Mesenchymal stem cell (in vitro differentiated cells and primary cell): ENCODE measurements around the gene P2RY2.

ENCODE experiments used
- DNase-seq: peaks from one replicate; pipeline ENCODE4 v3.0.0-alpha.2; 2013
- H2AFZ ChIP-seq: one replicate; pipeline ENCODE4 v1.6.1; 2013; ENCODE audit warnings: low read depth, mild to moderate bottlenecking, control low read depth, inconsistent platforms, low read length, moderate library complexity
- H2AK5ac ChIP-seq: 2 replicates; pipeline ENCODE4 v1.6.1; 2013; ENCODE audit warnings: low read length, moderate library complexity, mild to moderate bottlenecking, inconsistent platforms; ENCODE audit not compliant: severe bottlenecking
- H2BK120ac ChIP-seq: one replicate; pipeline ENCODE4 v1.6.1; 2013; ENCODE audit warnings: low read depth, mild to moderate bottlenecking, inconsistent platforms, low read length, moderate library complexity
- H2BK12ac ChIP-seq, 2 experiments: one replicate each; pipeline ENCODE4 v1.6.1; 2013; ENCODE audit warnings: inconsistent platforms in 2 of 2, low read length in 2 of 2, mild to moderate bottlenecking in 2 of 2, moderate library complexity in 2 of 2, control low read depth in 1 of 2
- H2BK15ac ChIP-seq: one replicate; pipeline ENCODE4 v1.6.1; 2013; ENCODE audit warnings: mild to moderate bottlenecking, low read depth, inconsistent platforms; ENCODE audit not compliant: poor library complexity, severe bottlenecking
- H2BK5ac ChIP-seq: 2 replicates; pipeline ENCODE4 v1.6.1; 2013; ENCODE audit warnings: low read depth, mild to moderate bottlenecking, low read length, control low read depth, inconsistent platforms; ENCODE audit not compliant: poor library complexity, severe bottlenecking
- H3K14ac ChIP-seq, 2 experiments: one replicate each; pipeline ENCODE4 v1.6.1; 2013; ENCODE audit warnings: inconsistent platforms in 2 of 2, low read length in 2 of 2, control low read depth in 1 of 2, mild to moderate bottlenecking in 1 of 2, moderate library complexity in 1 of 2
- H3K18ac ChIP-seq, 2 experiments: one replicate each; pipeline ENCODE4 v1.6.1; 2013; ENCODE audit warnings: inconsistent platforms in 2 of 2, low read length in 2 of 2, control low read depth in 1 of 2, low read depth in 1 of 2, mild to moderate bottlenecking in 1 of 2
- H3K23ac ChIP-seq, 2 experiments: one replicate each; pipeline ENCODE4 v1.6.1; 2013; ENCODE audit warnings: inconsistent platforms in 2 of 2, low read length in 2 of 2, mild to moderate bottlenecking in 2 of 2, moderate library complexity in 2 of 2, control low read depth in 1 of 2
- H3K27ac ChIP-seq: 2 replicates; pipeline ENCODE4 v1.5.1; 2013; ENCODE audit warnings: mild to moderate bottlenecking, moderate library complexity, low read length, control low read depth, inconsistent platforms; ENCODE audit not compliant: poor library complexity, severe bottlenecking
- H3K27me3 ChIP-seq, 2 experiments: 2 replicates each; pipeline versions ENCODE4 v1.6.1 to v1.7.0; 2013; ENCODE audit warnings: low read length in 2 of 2, mild to moderate bottlenecking in 2 of 2, moderate library complexity in 2 of 2, control low read depth in 1 of 2, inconsistent platforms in 1 of 2; ENCODE audit not compliant: control insufficient read depth in 1 of 2, insufficient read depth in 1 of 2
- H3K36me3 ChIP-seq, 2 experiments: 2 replicates each; pipeline versions ENCODE4 v1.6.1 to v1.7.0; 2013; ENCODE audit warnings: low read length in 2 of 2, control low read depth in 1 of 2, inconsistent platforms in 1 of 2, low read depth in 1 of 2, mild to moderate bottlenecking in 1 of 2; ENCODE audit not compliant: insufficient read depth in 2 of 2, control insufficient read depth in 1 of 2
- H3K4ac ChIP-seq, 2 experiments: one replicate each; pipeline ENCODE4 v1.6.1; 2013; ENCODE audit warnings: inconsistent platforms in 2 of 2, low read length in 2 of 2, mild to moderate bottlenecking in 2 of 2, moderate library complexity in 2 of 2, control low read depth in 1 of 2, low read depth in 1 of 2
- H3K4me1 ChIP-seq: 2 replicates; pipeline ENCODE4 v1.6.1; 2013; ENCODE audit warnings: low read depth, low read length, control low read depth; ENCODE audit not compliant: control insufficient read depth, insufficient read depth
- H3K4me2 ChIP-seq: 2 replicates; pipeline ENCODE4 v1.6.1; 2013; ENCODE audit warnings: low read length, mild to moderate bottlenecking, inconsistent platforms; ENCODE audit not compliant: poor library complexity, severe bottlenecking
- H3K4me3 ChIP-seq, 2 experiments: 2 replicates each; pipeline versions ENCODE4 v1.5.1 to v1.7.0; 2013; ENCODE audit warnings: low read length in 2 of 2, mild to moderate bottlenecking in 2 of 2, control low read depth in 1 of 2, low read depth in 1 of 2; ENCODE audit not compliant: insufficient read depth in 1 of 2
- H3K79me1 ChIP-seq: replicated peaks from 2 replicates; pipeline ENCODE4 v1.6.1; 2013; ENCODE audit warnings: mild to moderate bottlenecking, control low read depth, low read length, inconsistent platforms; ENCODE audit not compliant: poor library complexity, severe bottlenecking
- H3K9ac ChIP-seq: 2 replicates; pipeline ENCODE4 v1.7.0; 2013; ENCODE audit warnings: mild to moderate bottlenecking, low read length, moderate library complexity
- H3K9me3 ChIP-seq: 2 replicates; pipeline ENCODE4 v1.7.0; 2013; ENCODE audit warnings: mild to moderate bottlenecking, low read length; ENCODE audit not compliant: control insufficient read depth
- H4K8ac ChIP-seq: one replicate; pipeline ENCODE4 v1.6.1; 2013; ENCODE audit warnings: inconsistent platforms, mild to moderate bottlenecking, low read length, moderate library complexity
- H4K91ac ChIP-seq: one replicate; pipeline ENCODE4 v1.6.1; 2013; ENCODE audit warnings: mild to moderate bottlenecking, low read length, inconsistent platforms
- WGBS: methylation state at CpG from one replicate; pipeline ENCODE4 v1.1.7; 2013; ENCODE audit warnings: mixed read lengths; 5-methylcytosine and 5-hydroxymethylcytosine counted together

Gene P2RY2

GRCh38 chr11:73257342-73258103, 39.4 kb downstream of the P2RY2 start:
- Histone ChIP-seq H2BK15ac (peak overlapping the region; percentile 88), H3K79me1 (no peaks in the 10 kb centered on the region), H3K27me3 (no peaks in the 10 kb centered on the region), H2BK12ac (peak overlapping the region in 1 of 2 experiments; percentile 57), H3K18ac (peak overlapping the region; percentile 54 to 72), H3K36me3 (no peaks in the 10 kb centered on the region), H3K27ac (peak overlapping the region; percentile 98), H3K9me3 (no peaks in the 10 kb centered on the region), H3K9ac (peak overlapping the region; percentile 89), H2AK5ac (peak overlapping the region; percentile 96), H3K4me3 (peak overlapping the region in 1 of 2 experiments; percentile 33), H3K14ac (no peak overlapping the region), H2AFZ (peak overlapping the region; percentile 1), H3K23ac (no peak overlapping the region), H3K4me1 (peaks cover 29% of the 10 kb centered on the region), H4K8ac (peak overlapping the region; percentile 97), H2BK5ac (peak overlapping the region; percentile 96), H2BK120ac (peak overlapping the region; percentile 94), H3K4ac (peak overlapping the region; percentile 64 to 65), H3K4me2 (peak overlapping the region; percentile 68), H4K91ac (peak overlapping the region; percentile 81)
- 48% methylated on average over 6 of the region's 6 CpGs for WGBS
- peak; percentile 85 for DNase-seq

GRCh38 chr11:73258104-73259035, 40.3 kb downstream of the P2RY2 start:
- H3K9ac ChIP-seq: peak overlapping the region; percentile 89
- H3K14ac ChIP-seq: peak overlapping the region in 1 of 2 experiments; percentile 55
- H2BK12ac ChIP-seq: peak overlapping the region in 1 of 2 experiments; percentile 57
- H3K36me3 ChIP-seq: no peaks in the 10 kb centered on the region
- no peak overlapping the region for H3K4me3 ChIP-seq
- H3K27ac ChIP-seq: peak overlapping the region; percentile 98
- H2AK5ac ChIP-seq: peak overlapping the region; percentile 96
- H3K4ac ChIP-seq: peak overlapping the region in 1 of 2 experiments; percentile 14
- no peaks in the 10 kb centered on the region for H3K9me3 ChIP-seq
- no peaks in the 10 kb centered on the region for H3K79me1 ChIP-seq
- no peak for DNase-seq
- no peak overlapping the region for H3K23ac ChIP-seq
- 94% methylated on average over 7 of the region's 7 CpGs for WGBS
- peak overlapping the region; percentile 94 for H2BK120ac ChIP-seq
- H3K27me3 ChIP-seq: no peaks in the 10 kb centered on the region
- H4K91ac ChIP-seq: peak overlapping the region; percentile 81
- no peak overlapping the region for H3K4me2 ChIP-seq
- peak overlapping the region; percentile 97 for H4K8ac ChIP-seq
- H3K4me1 ChIP-seq: peaks cover 29% of the 10 kb centered on the region
- H2AFZ ChIP-seq: no peak overlapping the region
- H2BK5ac ChIP-seq: peak overlapping the region; percentile 96
- H3K18ac ChIP-seq: peak overlapping the region; percentile 54 to 72
- H2BK15ac ChIP-seq: peak overlapping the region; percentile 53

- Histone ChIP-seq H3K27ac (no peak overlapping the region), H3K27me3 (no peaks in the 10 kb centered on the region), H4K91ac (no peak overlapping the region), H3K14ac (no peak overlapping the region), H3K4me2 (no peak overlapping the region), H2BK15ac (no peak overlapping the region), H2BK120ac (no peak overlapping the region), H2AK5ac (peak overlapping the region; percentile 67), H3K18ac (no peak overlapping the region), H3K36me3 (no peaks in the 10 kb centered on the region), H3K79me1 (no peaks in the 10 kb centered on the region), H3K9ac (no peak overlapping the region), H3K23ac (no peak overlapping the region), H3K4ac (no peak overlapping the region), H3K9me3 (no peaks in the 10 kb centered on the region), H2BK5ac (no peak overlapping the region), H2BK12ac (no peak overlapping the region), H4K8ac (no peak overlapping the region), H3K4me1 (peaks cover 34% of the 10 kb centered on the region), H3K4me3 (no peak overlapping the region), H2AFZ (no peak overlapping the region)
- DNase-seq: no peak
- WGBS: 95% methylated on average over 3 of the region's 3 CpGs
Observed at GRCh38 chr11:73259406-73260126, 41.5 kb downstream of the P2RY2 start.
